Activated CD4-positive, alpha-beta T cell treated with anti-CD3 and anti-CD28 coated beads, Interleukin-2, amount 50 U/mL, for 24 hours (primary cell): Measurements from ENCODE around the gene PTPN13.

Experiments
- DNase-seq, 2 donors: peaks; one replicate each; pipeline ENCODE4 v3.0.0-alpha.2; 2020; ENCODE audit warnings: low read depth in 1 of 2, low spot score in 1 of 2

PTPN13 gene

GRCh38 chr4:86848732-86849619 lies 254.9 kb downstream of the PTPN13 start, which contains the start of gene SLC10A6:
SLC10A6 (minus strand) TSS chr4:86849384; CDS start chr4:86849115, 269 bp downstream.
- no peak for DNase-seq

- no peak for DNase-seq
Measured at GRCh38 chr4:86853209-86853608, 259.1 kb downstream of the PTPN13 start.

- no peak for DNase-seq
Measured at GRCh38 chr4:86855572-86855971, 261.5 kb downstream of the PTPN13 start.

GRCh38 chr4:86856896-86857295 lies 262.8 kb downstream of the PTPN13 start:
- DNase-seq, result no peak

GRCh38 chr4:86857341-86858052 lies 263.4 kb downstream of the PTPN13 start:
- DNase-seq, result no peak
